Measurements from ENCODE around the gene CNNM3.

CNNM3 gene

GRCh38 chr2:96816836-96817702 lies 1.0 kb downstream of the CNNM3 start:
- DNase-seq (ENCODE audit: low read depth in 2 of 3, low spot score in 1 of 3): no peak

- no peak for DNase-seq (ENCODE audit: low read depth in 2 of 3, low spot score in 1 of 3)
Measured at GRCh38 chr2:96817882-96818281, 1.8 kb downstream of the CNNM3 start.

GRCh38 chr2:96819128-96819875 lies 3.2 kb downstream of the CNNM3 start:
- no peak for DNase-seq (ENCODE audit: low read depth in 2 of 3, low spot score in 1 of 3)

GRCh38 chr2:96819876-96820511 lies 3.9 kb downstream of the CNNM3 start:
- no peak for DNase-seq (ENCODE audit: low read depth in 2 of 3, low spot score in 1 of 3)

- no peak for DNase-seq (ENCODE audit: low read depth in 2 of 3, low spot score in 1 of 3)
Measured at GRCh38 chr2:96821113-96821675, 5.1 kb downstream of the CNNM3 start.

GRCh38 chr2:96822786-96823185 lies 6.7 kb downstream of the CNNM3 start:
- no peak for DNase-seq (ENCODE audit: low read depth in 2 of 3, low spot score in 1 of 3)

GRCh38 chr2:96823198-96823597 lies 7.1 kb downstream of the CNNM3 start:
- no peak for DNase-seq (ENCODE audit: low read depth in 2 of 3, low spot score in 1 of 3)

GRCh38 chr2:96824079-96824870 lies 8.2 kb downstream of the CNNM3 start:
- DNase-seq (ENCODE audit: low read depth in 2 of 3, low spot score in 1 of 3): no peak

GRCh38 chr2:96825057-96825456 lies 9.0 kb downstream of the CNNM3 start:
- no peak for DNase-seq (ENCODE audit: low read depth in 2 of 3, low spot score in 1 of 3)

GRCh38 chr2:96826546-96827278 lies 10.6 kb downstream of the CNNM3 start:
- DNase-seq (ENCODE audit: low read depth in 2 of 3, low spot score in 1 of 3): no peak

- no peak for DNase-seq (ENCODE audit: low read depth in 2 of 3, low spot score in 1 of 3)
Measured at GRCh38 chr2:96828436-96828835, 12.4 kb downstream of the CNNM3 start.

- no peak for DNase-seq (ENCODE audit: low read depth in 2 of 3, low spot score in 1 of 3)
Measured at GRCh38 chr2:96828874-96829273, 12.8 kb downstream of the CNNM3 start.

- DNase-seq (ENCODE audit: low read depth in 2 of 3, low spot score in 1 of 3): no peak
Measured at GRCh38 chr2:96830044-96830562, 14.0 kb downstream of the CNNM3 start.

GRCh38 chr2:96831679-96832078 lies 15.6 kb downstream of the CNNM3 start:
- no peak for DNase-seq (ENCODE audit: low read depth in 2 of 3, low spot score in 1 of 3)

- no peak for DNase-seq (ENCODE audit: low read depth in 2 of 3, low spot score in 1 of 3)
Measured at GRCh38 chr2:96832408-96832753, 16.3 kb downstream of the CNNM3 start.

GRCh38 chr2:96832754-96833507 lies 16.9 kb downstream of the CNNM3 start:
- no peak for DNase-seq (ENCODE audit: low read depth in 2 of 3, low spot score in 1 of 3)

GRCh38 chr2:96835830-96836229 lies 19.8 kb downstream of the CNNM3 start:
- no peak for DNase-seq (ENCODE audit: low read depth in 2 of 3, low spot score in 1 of 3)

GRCh38 chr2:96837575-96837974 lies 21.5 kb downstream of the CNNM3 start:
- DNase-seq (ENCODE audit: low read depth in 2 of 3, low spot score in 1 of 3): no peak

All from stimulated activated CD4-positive, alpha-beta T cell treated with anti-CD3 and anti-CD28 coated beads, Interleukin-12 subunit alpha, Interleukin-12 subunit beta, amount 100 ng/mL, for 48 hours (primary cell).